HG02571 (cell line): Measurements from ENCODE around the gene PLA2G4A.
A peak's percentile ranks its signal among the peaks of the same experiment; 100 is the strongest.

Source experiments
- ATAC-seq: cut with Tn5 transposase; IDR thresholded peaks from one replicate; pipeline ENCODE4 v1.9.1; 2021; ENCODE audit warnings: mild to moderate bottlenecking, moderate library complexity; ENCODE audit not compliant: unreplicated experiment

The PLA2G4A gene

GRCh38 chr1:186828611-186829454 lies at the start of gene PLA2G4A:
Gene PLA2G4A (plus strand): TSS chr1:186828949. CDS start chr1:186854355, 25,406 bp downstream.
- peak; percentile 89 for ATAC-seq

GRCh38 chr1:186780076-186780475 lies 48.7 kb upstream of the PLA2G4A start:
- ATAC-seq: no peak

GRCh38 chr1:186781730-186782129 lies 47.0 kb upstream of the PLA2G4A start:
- no peak for ATAC-seq

- ATAC-seq: no peak
Observed at GRCh38 chr1:186782791-186783190, 46.0 kb upstream of the PLA2G4A start.

- no peak for ATAC-seq
Observed at GRCh38 chr1:186783193-186783592, 45.6 kb upstream of the PLA2G4A start.

- no peak for ATAC-seq
Observed at GRCh38 chr1:186785503-186785902, 43.2 kb upstream of the PLA2G4A start.

- ATAC-seq: no peak
Observed at GRCh38 chr1:186790101-186790500, 38.6 kb upstream of the PLA2G4A start.

GRCh38 chr1:186792870-186793581 lies 35.7 kb upstream of the PLA2G4A start:
- no peak for ATAC-seq

- ATAC-seq: no peak
Observed at GRCh38 chr1:186793582-186793927, 35.2 kb upstream of the PLA2G4A start.

- no peak for ATAC-seq
Observed at GRCh38 chr1:186798960-186799688, 29.6 kb upstream of the PLA2G4A start.

- ATAC-seq: peak; percentile 98
Observed at GRCh38 chr1:186799689-186800054, 29.1 kb upstream of the PLA2G4A start.

GRCh38 chr1:186802388-186802787 lies 26.4 kb upstream of the PLA2G4A start:
- no peak for ATAC-seq

GRCh38 chr1:186804679-186805078 lies 24.1 kb upstream of the PLA2G4A start:
- no peak for ATAC-seq

- ATAC-seq: no peak
Observed at GRCh38 chr1:186806477-186806876, 22.3 kb upstream of the PLA2G4A start.

- no peak for ATAC-seq
Observed at GRCh38 chr1:186807163-186807562, 21.6 kb upstream of the PLA2G4A start.

GRCh38 chr1:186811892-186812291 lies 16.9 kb upstream of the PLA2G4A start:
- no peak for ATAC-seq

GRCh38 chr1:186812570-186812969 lies 16.2 kb upstream of the PLA2G4A start:
- ATAC-seq: no peak

- no peak for ATAC-seq
Observed at GRCh38 chr1:186813420-186813819, 15.3 kb upstream of the PLA2G4A start.

- peak; percentile 67 for ATAC-seq
Observed at GRCh38 chr1:186819126-186819525, 9.6 kb upstream of the PLA2G4A start.

- ATAC-seq: no peak
Observed at GRCh38 chr1:186819563-186819962, 9.2 kb upstream of the PLA2G4A start.

GRCh38 chr1:186829686-186830587 lies 1.2 kb downstream of the PLA2G4A start:
- ATAC-seq: no peak
